ENCODE data around the gene CCP110.

CCP110 gene

GRCh38 chr16:19520861-19521331 lies 2.8 kb upstream of the CCP110 start:
- intact Hi-C loops (cut with DNase I; ENCODE audit: low total_unique reads), result no loop called here

GRCh38 chr16:19521471-19522396 lies 2.0 kb upstream of the CCP110 start, which contains the start of gene GDE1:
TSS of gene GDE1 (minus strand) at chr16:19522098. CDS start at chr16:19521964, 134 bp downstream.
- no peaks in the 10 kb centered on the region for H3K27me3 ChIP-seq
- peaks cover 0 to 50% (median 28%) of the 10 kb centered on the region in 4 donors for H3K4me1 ChIP-seq
- intact Hi-C loops (cut with DNase I; ENCODE audit: low total_unique reads), result no loop called here
- DNase-seq, result peak; percentile 97
- peak within 1 kb of the TSS; percentile 78 to 96 for H3K4me3 ChIP-seq
- H3K27ac ChIP-seq, result peak within 1 kb of the TSS; percentile 90 to 91
- peaks cover under 1 to 5% (median 2%) of the 10 kb centered on the region in 3 donors for H3K36me3 ChIP-seq
- H3K9me3 ChIP-seq, result no peaks in the 10 kb centered on the region
- peak in 1 of 2 experiments; percentile 9 for TF ChIP-seq CTCF (IDR thresholded peaks at IDR 0.05)

More at GRCh38 chr16:19520861-19521331, 2.8 kb upstream of the CCP110 start:
- Histone ChIP-seq H3K36me3 (peaks cover 9 to 13% (median 10%) of the 10 kb centered on the region in 3 donors), H3K9me3 (no peaks in the 10 kb centered on the region), H3K4me1 (peaks cover 0 to 50% (median 28%) of the 10 kb centered on the region in 4 donors), H3K27me3 (no peaks in the 10 kb centered on the region), H3K4me3 (peak overlapping the region; percentile 78 to 96), H3K27ac (peak overlapping the region; percentile 90 to 91)
- no peak for TF ChIP-seq CTCF (IDR thresholded peaks at IDR 0.05)
- no peak for DNase-seq

GRCh38 chr16:19522397-19522732 lies 1.4 kb upstream of the CCP110 start:
- Histone ChIP-seq H3K4me1 (peaks cover 0 to 50% (median 28%) of the 10 kb centered on the region in 4 donors), H3K9me3 (no peaks in the 10 kb centered on the region), H3K4me3 (peak overlapping the region; percentile 78 to 96), H3K27me3 (no peaks in the 10 kb centered on the region), H3K27ac (peak overlapping the region; percentile 90 to 91), H3K36me3 (no peaks in the 10 kb centered on the region)
- intact Hi-C loops (cut with DNase I; ENCODE audit: low total_unique reads), result no loop called here
- TF ChIP-seq CTCF (IDR thresholded peaks at IDR 0.05), result no peak
- no peak for DNase-seq

GRCh38 chr16:19522760-19523159 lies 982 bp upstream of the CCP110 start:
- H3K36me3 ChIP-seq, result peaks cover 0 to under 1% (median under 1%) of the 10 kb centered on the region in 3 donors
- H3K9me3 ChIP-seq, result no peaks in the 10 kb centered on the region
- H3K27ac ChIP-seq, result peak overlapping the region; percentile 90 to 91
- peaks cover 0 to 50% (median 28%) of the 10 kb centered on the region in 4 donors for H3K4me1 ChIP-seq
- no peak for DNase-seq
- TF ChIP-seq CTCF (IDR thresholded peaks at IDR 0.05), result no peak
- no peak overlapping the region for H3K4me3 ChIP-seq
- H3K27me3 ChIP-seq, result no peaks in the 10 kb centered on the region
- intact Hi-C loops (cut with DNase I; ENCODE audit: low total_unique reads), result no loop called here

- H3K27me3 ChIP-seq, result no peaks in the 10 kb centered on the region
- TF ChIP-seq CTCF (IDR thresholded peaks at IDR 0.05), result no peak
- H3K9me3 ChIP-seq, result no peaks in the 10 kb centered on the region
- intact Hi-C loops (cut with DNase I; ENCODE audit: low total_unique reads), result no loop called here
- DNase-seq, result no peak
- H3K4me1 ChIP-seq, result peaks cover 0 to 50% (median 28%) of the 10 kb centered on the region in 4 donors
- H3K36me3 ChIP-seq, result peaks cover 3 to 5% (median 5%) of the 10 kb centered on the region in 3 donors
- H3K27ac ChIP-seq, result no peak overlapping the region
- peak overlapping the region in 1 of 2 donors; percentile 96 for H3K4me3 ChIP-seq
Measured at GRCh38 chr16:19523184-19523558, 571 bp upstream of the CCP110 start.

Data from tibial artery (tissue), 4 donors.